T-helper 2 cell (primary cell): ENCODE data around the gene HSPB9.

Source experiments
- DNase-seq, 5 experiments: peaks; one replicate each; pipeline versions ENCODE4 v3.0.0 to v3.0.0-alpha.2; 2012 to 2022

The HSPB9 gene

GRCh38 chr17:42101513-42102292, 20.9 kb upstream of the HSPB9 start:
- peak; percentile 30 to 59 (median 38) for DNase-seq

- no peak for DNase-seq
Observed at GRCh38 chr17:42103221-42103954, 19.2 kb upstream of the HSPB9 start.

GRCh38 chr17:42104264-42104663, 18.3 kb upstream of the HSPB9 start:
- no peak for DNase-seq

- no peak for DNase-seq
Observed at GRCh38 chr17:42106009-42106408, 16.6 kb upstream of the HSPB9 start.

GRCh38 chr17:42107124-42107523, 15.5 kb upstream of the HSPB9 start:
- DNase-seq: no peak

- DNase-seq: peak; percentile 69 to 89 (median 83)
Observed at GRCh38 chr17:42107597-42108576, 14.7 kb upstream of the HSPB9 start.

- DNase-seq: no peak
Observed at GRCh38 chr17:42109086-42109485, 13.5 kb upstream of the HSPB9 start.

- peak in 1 of 5 experiments; percentile 43 for DNase-seq
Observed at GRCh38 chr17:42110301-42111264, 12.0 kb upstream of the HSPB9 start.

GRCh38 chr17:42111265-42111636, 11.4 kb upstream of the HSPB9 start:
- no peak for DNase-seq

DNA sequence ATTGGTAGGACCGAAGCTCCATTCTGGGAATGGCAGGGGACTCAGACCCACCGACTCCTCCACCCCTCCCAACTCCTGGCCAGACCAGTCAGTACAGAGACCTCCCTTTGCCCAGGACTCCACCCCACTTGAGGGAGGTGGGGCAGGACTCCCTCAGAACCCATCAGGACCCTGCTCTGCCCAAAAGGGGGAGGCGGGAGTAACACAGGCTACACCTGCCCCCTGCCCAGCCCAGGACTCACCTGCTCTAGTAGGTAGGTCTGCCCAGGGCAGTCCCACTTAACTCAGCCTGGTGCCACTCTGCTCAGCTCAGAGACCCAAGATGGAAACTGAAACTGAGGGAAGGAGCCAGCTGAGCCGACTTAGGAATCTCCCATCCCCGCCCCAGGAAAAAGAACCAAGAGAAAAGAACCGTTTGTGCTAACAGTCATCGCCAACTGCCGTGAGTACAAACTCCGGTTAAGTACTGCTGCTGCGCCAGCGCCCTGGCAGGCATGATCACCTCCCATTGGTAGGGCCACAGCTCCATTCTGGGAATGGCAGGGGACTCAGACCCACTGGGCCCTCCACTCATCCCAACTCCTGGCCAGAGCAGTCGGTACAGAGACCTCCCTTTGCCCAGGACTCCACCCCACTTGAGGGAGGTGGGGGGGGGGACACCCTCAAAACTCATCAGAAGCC, 10.6 kb upstream of the HSPB9 start:
- DNase-seq: peak in 2 of 5 experiments; percentile 8 to 48

GRCh38 chr17:42112552-42113176, 9.9 kb upstream of the HSPB9 start, which contains the start of gene DHX58:
DHX58 (minus strand) TSS chr17:42112714; CDS start chr17:42111892, 822 bp downstream.
- peak; percentile 30 to 97 (median 69) for DNase-seq

DNA sequence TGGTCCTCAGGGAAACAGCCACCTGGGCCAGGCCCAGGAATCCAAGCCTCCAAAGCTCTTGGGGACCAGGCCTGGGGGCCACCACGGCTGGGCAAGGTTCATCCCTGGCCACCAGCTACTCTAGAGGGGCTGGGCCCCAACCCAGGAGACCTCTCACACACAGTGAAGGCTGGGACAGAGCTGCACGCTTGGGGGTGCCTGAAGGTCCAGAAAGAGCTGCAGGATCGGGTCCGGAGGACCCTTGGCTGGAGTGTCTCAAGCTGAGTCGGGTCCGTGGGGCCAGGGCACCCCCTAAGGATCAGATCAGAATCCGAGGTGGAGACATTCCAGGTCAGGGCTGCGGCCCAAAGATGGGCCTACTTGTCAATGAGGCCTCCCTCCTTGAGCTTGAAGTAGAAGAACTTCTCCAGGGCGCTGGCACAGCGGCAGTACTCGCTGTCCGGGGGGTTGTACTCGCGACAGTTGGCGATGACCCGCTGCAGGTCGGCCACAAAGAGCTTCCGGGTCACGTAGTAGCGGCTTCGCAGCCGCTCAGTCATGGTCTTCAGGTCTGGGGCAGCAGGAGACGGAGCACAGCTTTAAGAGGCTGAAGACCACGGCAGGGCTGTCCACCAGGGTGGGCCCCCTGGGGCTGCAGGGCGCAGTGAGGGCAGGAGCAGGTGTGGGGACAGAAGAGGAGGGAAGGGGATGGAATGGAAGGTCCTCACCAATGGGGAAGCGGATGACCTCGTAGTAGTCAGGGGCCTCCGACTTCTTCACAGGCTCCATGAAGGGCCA, 9.1 kb upstream of the HSPB9 start:
- no peak for DNase-seq

GRCh38 chr17:42114118-42114517, 8.5 kb upstream of the HSPB9 start:
- no peak for DNase-seq

DNA sequence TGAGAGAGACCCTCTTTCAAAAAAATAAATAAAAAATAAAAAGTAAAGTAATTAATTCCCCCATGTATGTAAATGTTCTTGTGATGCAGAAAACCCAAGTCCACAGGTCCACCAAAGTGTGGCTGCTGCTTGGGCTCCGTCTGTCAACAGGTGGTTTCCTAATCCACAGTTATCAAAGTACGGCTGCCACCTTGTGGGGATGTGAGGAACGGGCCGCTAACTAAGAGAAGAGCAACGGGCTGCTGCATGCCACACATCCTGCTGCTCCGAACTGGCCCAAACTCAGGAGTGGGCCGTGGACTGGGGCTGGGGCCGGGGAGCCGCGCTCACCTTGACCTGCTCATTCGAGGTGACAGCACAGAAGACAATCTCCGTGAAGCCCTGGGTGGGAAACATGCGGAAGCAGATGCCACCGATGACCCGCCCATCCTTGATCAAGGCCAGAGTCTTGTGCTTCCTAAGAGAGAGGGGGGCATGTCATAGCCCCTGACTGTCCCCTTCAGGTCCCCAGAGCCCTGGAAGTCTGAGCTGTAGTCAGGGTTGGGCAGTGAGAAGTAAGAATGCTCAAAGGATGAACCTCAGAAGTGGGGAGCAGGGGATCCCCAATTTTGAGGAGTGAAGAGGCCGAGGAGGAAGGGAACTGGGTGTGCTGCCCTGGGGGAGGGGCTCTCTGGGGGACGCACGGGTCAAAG, 5.8 kb upstream of the HSPB9 start:
- DNase-seq: peak; percentile 51 to 85 (median 73)

- DNase-seq: no peak
Observed at GRCh38 chr17:42117397-42118125, 5.0 kb upstream of the HSPB9 start.

DNA sequence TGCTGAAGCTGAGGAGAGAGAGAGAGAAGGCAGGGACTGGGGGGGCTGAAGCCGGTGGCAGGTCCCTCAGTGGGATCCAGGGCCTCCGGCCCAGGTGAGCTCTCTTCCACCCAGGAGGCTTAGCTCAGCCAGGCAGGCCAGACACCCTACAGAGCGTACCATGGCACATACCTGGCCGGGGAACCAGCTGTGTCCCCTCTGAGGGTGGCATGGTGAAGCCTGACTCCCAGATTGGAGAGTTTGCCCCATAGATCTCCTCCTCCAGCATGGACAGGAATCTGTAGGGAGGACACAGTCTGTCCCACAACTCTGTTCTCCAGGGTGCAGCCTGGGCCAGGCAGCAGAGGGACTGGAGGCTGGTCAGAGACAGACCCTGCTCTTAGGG, 4.5 kb upstream of the HSPB9 start:
- DNase-seq: no peak

- DNase-seq: peak in 1 of 5 experiments; percentile 58
Observed at GRCh38 chr17:42118545-42118944, 4.1 kb upstream of the HSPB9 start.

- no peak for DNase-seq
Observed at GRCh38 chr17:42119301-42119700, 3.3 kb upstream of the HSPB9 start.
